ACHN (cell line): ENCODE results near the gene EPS8L3.
"Not testable (repeated sequence)": the region's sequence is repeated elsewhere in the genome, so short reads cannot be mapped to it uniquely, and the experiment has no call there.

Source experiments
- DNase-seq: peaks from one replicate; pipeline ENCODE4 v3.0.0-alpha.2; 2015
- in situ Hi-C: cut with HindIII; loops from 2 replicates; pipeline ENCODE4 v1.10.0; 2017; ENCODE audit warnings: low sequenced_read_pairs, low pct_ligation_motif_present, low pct_unique_long_range_greater_than_20kb

The EPS8L3 gene

DNA sequence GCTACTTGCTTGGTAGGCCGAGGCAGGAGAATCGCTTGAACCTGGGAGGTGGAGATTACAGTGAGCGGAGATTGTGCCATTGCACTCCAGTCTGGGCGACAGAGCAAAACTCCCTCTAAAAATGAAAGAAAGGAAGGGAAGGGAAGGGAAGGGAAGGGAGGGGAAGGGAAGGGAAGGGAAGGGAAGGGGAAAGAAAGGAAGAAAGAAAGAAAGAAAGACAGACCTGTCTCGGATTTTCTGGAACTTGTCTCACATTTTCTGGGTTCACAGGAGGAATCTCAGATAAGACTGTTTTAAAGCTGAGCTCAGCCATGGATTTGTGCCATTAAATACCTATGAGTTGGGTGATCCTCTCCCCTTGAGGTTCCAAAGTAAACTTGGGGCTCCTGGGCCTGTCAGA, 38.8 kb downstream of the EPS8L3 start:
- in situ Hi-C loops = no loop called here
- no peak for DNase-seq

DNA sequence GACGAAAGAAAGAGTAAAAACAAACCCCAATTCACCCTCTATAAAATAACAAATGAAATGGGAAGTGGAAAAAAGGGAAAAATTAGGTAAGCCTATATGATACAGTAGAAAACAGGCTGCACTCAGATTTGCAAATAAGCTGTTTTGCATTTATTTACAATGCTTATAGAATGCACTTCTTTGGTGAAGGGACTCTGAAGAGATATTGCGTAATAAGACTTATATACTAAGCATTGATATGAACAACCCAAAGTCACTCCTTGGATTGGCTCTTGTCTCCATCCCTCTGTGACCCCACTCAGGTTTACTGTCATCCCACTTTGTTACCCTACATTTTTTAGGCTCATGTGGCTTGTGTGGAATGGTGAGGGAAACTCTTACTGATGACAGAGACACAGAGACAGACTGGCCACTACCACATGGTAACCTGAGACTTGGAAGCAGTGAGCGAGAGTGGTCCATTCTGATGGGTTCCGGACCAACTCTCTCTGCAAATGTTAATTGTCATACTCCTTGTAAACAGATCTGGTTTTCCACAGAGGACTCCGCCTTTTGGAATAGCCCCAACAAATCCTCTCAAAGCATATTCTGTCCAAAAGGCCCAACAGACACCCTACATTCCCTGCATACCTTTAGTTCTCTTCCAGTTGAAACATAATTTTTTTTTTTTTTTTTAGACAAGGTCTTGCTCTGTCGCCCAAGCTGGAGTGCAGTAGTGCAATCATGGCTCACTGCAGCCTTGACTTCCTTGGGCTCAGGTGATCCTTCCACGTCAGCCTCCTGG, 40.6 kb downstream of the EPS8L3 start:
- DNase-seq = peak; percentile 21
- in situ Hi-C loops = no loop called here

DNA sequence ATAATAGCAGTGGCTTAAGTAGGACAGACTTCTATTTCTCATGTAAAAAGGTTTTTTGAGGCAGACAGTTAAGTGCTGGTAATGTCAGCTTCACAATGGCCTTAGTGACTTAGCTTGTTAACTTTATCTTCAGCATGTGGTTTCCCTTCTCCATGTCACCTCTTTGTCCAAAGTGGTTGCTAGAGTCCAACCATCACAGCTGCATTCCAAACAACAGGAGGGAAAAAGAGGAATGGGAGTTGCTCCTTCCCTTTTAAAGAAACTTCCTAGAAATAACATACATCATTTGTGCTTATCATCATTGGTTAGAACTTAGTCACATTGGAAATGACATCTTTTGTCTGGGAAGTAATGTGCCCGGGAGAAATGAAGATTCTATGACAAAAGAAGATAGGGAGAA, 41.8 kb downstream of the EPS8L3 start:
- in situ Hi-C loops = no loop called here
- DNase-seq = no peak

DNA sequence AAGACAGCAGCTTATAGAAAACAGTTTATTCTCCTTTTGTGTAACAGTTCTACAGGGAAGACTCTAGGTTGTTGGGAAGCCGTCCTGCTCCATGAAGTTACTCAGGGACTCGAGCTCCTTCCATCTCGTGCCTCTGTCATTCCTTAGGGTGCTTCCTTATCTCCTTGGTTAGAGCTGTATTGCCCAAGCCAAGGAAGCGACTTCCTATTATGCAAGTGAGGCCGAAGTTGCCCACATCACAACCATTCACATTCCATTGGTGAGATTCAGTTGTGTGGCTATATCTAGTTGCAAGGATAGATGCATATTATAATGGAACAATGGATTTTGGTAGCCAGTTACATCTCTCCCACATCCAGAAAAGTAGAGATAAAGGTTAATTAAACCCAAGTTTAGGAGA, 42.7 kb downstream of the EPS8L3 start:
- in situ Hi-C loops = no loop called here
- no peak for DNase-seq

DNA sequence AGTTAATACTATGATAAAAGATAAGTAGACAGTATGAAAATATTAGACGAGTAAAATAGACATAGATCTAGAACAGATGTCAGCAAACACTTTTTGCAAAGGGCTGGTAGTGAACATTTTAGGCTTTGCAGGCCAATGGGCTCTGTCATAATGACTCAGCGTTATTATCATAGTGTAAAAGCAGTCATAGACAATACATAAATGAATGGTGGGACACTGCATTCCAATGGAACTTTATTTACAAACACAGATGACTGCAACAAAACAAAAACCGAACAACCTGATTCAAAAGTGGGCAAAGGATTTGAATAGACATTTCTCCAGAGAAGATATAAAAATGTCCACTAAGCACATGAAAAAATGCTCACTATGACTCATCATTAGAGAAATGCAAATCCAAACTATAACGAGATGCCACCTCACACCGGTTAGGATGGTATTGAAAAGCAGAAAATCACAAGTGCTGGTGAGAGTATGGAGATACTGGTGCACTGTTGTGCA, 44.3 kb downstream of the EPS8L3 start:
- DNase-seq = no peak
- in situ Hi-C loops = no loop called here

DNA sequence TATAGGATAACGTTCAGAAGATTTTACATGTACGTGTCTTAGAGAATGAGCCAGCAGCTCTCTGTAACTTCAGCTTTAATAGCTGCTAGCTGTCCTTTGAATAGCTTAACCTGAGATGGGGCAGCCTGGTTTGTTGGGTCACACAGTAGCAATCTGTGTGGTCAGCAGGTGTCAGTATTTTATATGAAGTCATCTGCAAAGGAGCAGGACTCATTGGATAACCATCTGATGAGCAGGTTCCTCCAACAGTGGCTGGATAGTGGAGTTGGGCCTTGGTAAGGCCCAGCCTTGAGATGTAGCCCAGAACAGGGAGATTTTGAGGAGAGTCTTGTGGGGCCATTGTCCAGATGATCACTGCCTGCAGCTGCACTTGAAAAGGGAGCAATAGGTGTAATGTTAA, 45.2 kb downstream of the EPS8L3 start:
- in situ Hi-C loops = no loop called here
- DNase-seq = peak; percentile 50

DNA sequence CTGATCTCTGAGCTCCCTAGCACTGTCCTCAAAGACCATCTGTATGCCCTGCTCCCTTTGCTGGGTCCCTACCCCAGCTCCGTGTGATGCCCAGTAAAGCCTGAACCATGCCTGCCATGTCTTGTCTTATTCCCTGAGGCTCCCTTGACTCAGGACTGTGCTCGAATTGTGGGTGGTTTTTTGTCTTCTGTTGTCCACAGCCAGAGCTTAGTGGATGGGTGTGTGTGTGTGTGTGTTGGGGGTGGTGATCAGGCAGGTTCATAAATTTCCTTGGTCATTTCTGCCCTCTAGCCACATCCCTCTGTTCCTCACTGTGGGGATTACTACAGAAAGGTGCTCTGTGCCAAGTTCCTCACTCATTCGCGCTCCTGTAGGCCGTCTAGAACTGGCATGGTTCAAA, 46.0 kb downstream of the EPS8L3 start:
- no peak for DNase-seq
- in situ Hi-C loops = no loop called here

DNA sequence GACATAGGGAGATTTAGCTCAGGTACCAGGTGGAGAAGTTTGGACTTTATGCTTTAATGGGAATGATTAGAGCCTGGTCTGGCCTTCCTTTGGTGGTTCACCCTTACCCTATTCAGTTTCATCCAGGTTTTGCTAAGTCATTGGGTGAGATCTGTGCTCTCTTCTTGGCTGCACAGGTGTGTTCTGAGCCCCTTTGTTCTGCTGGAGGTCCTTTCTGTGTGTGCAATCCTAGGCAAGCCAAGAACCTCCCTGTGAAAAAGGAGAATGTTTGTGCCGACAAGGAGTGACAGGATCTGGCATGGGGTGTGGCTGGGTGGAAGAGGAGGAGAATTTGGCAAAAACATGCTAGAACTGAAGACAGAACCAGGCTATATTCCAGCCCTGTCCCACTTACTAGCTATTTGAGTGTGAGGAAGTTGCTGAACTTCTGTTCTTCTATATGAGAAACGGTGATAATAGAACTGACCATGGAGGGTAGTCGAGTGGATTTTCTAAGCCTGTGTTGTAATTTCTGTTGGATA, 47.1 kb downstream of the EPS8L3 start:
- in situ Hi-C loops = no loop called here
- no peak for DNase-seq

DNA sequence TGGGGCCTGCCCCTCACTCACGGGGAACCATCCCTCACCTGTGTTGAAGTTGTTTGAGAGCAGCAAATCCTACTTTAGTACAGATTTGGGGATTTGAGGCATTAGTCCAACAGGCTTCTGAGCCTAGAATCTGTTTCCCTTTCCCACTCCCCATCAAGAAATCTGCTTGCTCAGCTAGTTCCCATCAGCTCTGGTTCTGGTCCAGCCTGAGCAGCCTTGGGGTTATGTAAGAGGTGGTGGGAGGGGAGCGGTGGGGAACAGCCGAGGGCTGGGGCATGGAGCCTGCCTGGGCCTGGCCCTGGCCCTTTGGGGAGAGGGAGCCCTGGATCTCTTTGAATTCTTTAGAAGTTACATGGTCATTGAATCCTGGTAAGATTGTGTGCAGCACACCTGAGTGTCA, 47.6 kb downstream of the EPS8L3 start:
- DNase-seq = no peak
- in situ Hi-C loops = no loop called here

DNA sequence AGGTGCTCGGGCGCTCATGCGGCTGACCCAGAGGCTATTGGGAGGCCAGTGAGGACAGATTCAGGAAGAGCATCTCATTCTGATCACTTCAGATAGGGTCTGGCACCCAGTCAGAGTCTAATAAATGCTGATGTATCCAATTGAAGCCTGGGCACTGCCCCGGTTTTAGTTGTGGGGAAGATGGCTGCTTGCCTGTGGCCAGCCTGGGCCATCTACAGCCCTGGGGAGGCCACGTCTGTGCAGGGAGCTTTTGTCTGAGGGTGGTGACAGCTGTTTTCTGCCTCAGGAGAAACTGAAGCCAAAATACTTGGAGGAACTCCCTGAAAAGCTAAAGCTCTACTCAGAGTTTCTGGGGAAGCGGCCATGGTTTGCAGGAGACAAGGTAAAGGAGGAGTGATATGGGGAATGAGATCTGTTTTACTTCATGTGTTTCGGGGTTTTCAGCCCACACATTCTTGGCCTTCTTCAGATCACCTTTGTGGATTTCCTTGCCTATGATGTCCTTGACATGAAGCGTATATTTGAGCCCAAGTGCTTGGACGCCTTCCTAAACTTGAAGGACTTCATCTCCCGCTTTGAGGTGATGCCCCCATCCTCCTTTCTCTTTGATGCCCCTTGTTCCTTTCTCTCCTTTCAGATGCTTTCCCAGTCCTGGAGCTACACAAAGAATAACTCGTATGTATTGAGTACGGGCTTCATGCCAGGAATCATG, 48.9 kb downstream of the EPS8L3 start:
- no peak for DNase-seq
- in situ Hi-C loops = no loop called here

DNA sequence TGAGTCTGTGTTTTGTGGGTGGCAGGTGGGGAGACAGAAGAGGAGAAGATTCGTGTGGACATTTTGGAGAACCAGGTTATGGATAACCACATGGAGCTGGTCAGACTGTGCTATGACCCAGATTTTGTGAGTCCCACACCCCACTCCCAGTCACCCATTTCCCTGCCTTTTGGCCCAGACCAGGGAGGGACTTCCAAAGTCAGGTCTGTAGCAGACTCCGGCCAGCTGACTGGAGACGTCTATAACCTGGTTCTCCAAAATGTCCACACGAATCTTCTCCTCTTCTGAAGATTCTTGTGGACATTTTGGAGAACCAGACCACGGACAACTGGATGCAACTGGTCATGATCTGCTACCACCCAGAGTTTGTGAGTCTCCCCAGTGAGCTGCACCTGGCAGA, 50.1 kb downstream of the EPS8L3 start:
- in situ Hi-C loops = no loop called here
- no peak for DNase-seq

DNA sequence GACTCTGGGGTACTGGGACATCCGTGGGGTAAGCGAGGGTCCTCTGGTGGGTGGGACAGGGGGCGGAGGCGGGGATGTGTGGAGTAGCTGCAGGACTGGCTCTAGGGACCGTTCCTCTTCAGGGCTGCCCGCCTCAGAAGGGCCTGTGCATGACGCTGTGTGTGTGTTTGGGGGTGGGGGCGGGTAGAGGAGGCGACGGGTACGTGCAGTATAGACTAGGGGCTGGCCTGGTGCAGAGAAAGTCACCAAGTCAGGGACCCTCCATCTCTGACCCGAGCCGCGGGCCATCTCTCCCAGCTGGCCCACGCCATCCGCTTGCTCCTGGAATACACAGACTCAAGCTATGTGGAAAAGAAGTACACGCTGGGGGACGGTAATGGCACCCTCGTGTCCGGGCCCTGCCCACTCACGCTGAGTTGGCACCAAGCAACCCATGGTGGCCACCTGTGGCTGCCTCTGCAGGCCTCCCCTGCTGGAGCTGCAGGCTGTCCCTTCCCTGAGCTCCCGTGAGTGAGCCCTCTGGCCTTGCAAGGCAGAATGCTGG, 51.3 kb downstream of the EPS8L3 start:
- in situ Hi-C loops = no loop called here

DNA sequence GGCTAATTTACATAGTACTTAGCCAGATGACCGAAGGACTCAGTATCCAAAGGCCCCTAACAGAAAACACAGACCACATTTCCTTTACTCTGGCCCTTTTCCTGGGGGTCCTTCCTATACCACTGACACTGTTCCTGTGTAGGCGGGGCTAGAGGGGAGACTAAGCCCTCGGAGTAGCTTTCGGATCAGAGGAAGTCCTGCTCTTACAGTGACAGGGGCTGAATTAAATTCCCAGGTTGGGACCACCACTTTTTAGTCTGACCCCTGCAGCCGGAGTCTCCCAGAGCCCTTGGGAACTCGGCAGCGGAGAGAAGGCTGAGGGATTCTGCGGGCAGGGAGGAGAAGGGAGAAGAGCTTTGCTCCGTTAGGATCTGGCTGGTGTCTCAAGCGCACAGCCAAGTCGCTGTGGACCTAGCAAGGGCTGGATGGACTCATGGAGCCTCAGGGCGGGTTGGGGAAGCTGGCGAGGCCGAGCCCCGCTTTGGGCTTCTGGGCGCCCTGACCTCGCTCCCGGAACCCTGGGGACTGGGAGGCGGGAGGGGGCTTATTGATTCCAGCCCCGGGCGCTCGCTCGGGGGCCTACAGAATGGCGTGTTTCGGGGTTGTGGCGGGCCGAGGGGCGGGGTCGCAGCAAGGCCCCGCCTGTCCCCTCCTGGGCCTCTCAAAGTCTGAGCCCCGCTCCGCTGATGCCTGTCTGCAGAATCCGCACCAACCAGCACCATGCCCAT, 52.0 kb downstream of the EPS8L3 start, which contains the start of gene GSTM5:
GSTM5 (plus strand) TSS at position 659 of the 728 bp plus-strand sequence; CDS start at position 721, 62 bp downstream.
- DNase-seq, in situ Hi-C loops: not testable (repeated sequence)

More for the DNA sequence above, 51.3 kb downstream of the EPS8L3 start:
- no peak for DNase-seq

DNA sequence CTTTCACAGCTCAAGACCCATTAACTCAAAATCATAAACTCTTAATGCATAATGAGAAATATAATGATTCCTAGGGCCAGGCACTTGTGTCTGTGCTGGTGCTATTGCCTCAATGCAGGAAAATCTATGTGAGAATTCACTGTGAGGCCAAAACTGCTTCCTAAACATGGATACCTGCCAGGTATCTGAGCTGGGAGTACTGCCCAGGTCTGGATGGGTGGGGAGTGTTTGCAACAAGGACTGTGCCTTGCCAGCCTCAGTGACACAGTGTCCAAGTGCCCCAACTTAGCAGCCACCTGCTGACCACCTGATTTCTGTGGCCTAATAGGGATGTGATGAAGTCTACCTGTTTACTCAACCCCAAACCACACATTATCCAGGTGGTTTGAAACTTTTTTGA, 53.9 kb downstream of the EPS8L3 start:
- DNase-seq, in situ Hi-C loops: not testable (repeated sequence)

DNA sequence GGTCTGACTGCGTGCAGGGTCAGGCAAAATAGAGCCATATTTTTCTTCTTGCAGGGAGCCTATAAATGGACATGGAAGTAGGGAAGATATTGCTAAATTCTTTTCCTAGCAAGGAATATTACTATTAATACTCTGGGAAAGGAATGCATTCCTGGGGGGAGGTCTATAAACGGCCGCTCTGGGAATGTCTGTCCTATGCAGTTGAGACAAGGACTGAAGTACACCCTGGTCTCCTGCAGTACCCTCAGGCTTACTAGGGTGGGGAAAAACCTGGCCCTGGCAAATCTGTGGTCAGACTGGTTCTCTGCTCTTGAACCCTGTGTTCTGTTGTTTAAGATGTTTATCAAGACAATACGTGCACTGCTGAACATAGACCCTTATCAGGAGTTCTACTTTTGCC, 54.8 kb downstream of the EPS8L3 start:
- in situ Hi-C loops, DNase-seq: not testable (repeated sequence)

DNA sequence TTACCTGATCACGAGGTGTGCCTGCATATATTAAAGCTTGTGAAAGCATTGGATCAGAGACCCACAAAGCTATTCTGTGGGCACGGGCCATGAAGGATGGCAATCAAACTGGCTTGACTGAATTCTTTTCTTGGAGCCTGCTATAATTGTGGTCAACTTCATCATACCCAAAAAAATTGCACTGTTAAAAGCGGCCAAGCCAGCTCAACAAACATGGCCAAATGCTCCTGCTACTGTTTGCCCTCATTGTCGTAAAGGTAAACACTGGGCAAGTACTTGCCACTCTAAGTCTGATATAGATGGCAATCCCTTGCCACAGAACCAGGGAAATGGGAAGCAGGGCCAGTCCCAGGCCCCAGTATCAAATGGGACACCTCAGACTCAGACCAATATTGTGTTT, 58.3 kb downstream of the EPS8L3 start:
- no peak for DNase-seq
- in situ Hi-C loops = no loop called here

DNA sequence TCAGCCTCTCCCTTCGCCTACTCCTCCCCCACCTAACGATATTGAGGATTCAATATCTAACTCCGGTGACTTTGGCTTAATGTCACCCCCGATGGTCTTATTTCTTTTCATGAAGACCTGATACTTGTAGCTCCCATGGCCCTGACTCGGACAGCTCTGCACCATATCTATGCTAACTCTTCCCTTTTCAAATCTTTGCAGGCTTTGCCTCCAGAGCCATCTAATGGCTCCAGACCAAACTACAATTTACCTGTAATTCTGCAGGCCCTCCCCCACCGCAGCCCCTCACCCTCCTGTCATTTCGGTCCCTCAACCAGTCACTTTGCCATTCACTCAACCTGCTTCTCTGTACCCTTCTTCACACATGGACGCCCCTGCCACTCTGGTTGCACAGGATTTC, 59.5 kb downstream of the EPS8L3 start:
- DNase-seq = peak; percentile 43
- in situ Hi-C loops = no loop called here

DNA sequence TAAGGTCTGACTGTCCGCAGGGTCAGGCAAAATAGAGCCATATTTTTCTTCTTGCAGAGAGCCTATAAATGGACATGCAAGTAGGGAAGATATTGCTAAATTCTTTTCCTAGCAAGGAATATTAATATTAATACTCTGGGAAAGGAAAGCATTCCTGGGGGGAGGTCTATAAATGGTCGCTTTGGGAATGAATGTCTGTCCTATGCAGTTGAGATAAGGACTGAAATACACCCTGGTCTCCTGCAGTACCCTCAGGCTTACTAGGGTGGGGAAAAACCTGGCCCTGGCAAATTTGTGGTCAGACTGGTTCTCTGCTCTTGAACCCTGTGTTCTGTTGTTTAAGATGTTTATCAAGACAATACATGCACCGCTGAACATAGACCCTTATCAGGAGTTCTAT, 60.8 kb downstream of the EPS8L3 start:
- in situ Hi-C loops, DNase-seq: not testable (repeated sequence)
